NOMO-1 (cell line): ENCODE data around the gene KIF5B.
"Not testable (repeated sequence)": the region's sequence is repeated elsewhere in the genome, so short reads cannot be mapped to it uniquely, and the experiment has no call there.

ENCODE experiments used
- DNase-seq, 2 experiments: peaks; one replicate each; lab custom pipeline; 2025; ENCODE audit not compliant: unreplicated experiment in 2 of 2; lab: John Stamatoyannopoulos, UW

KIF5B gene

GRCh38 chr10:32060347-32060746, 4.1 kb upstream of the KIF5B start:
- peak in 1 of 2 experiments; percentile 8 for DNase-seq

DNA sequence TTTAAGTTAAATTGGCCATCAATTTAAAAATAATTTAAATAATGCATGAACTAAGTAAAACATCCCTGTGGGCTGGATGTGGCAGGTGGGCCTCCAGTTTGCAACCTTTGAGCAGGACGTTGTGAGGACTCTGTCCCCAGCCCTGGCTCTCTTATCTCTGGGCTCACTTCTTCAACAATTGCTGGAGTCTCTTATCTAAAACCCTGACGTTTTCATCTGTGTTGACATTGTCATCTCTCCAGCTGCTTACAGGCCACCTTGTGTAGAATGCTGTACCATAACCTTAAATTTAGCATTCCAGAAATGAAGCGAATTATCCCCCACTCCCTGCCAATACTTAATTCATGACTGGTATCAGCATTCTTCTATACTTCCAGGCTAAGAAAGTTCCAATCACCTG, 3.2 kb upstream of the KIF5B start:
- no peak for DNase-seq

DNA sequence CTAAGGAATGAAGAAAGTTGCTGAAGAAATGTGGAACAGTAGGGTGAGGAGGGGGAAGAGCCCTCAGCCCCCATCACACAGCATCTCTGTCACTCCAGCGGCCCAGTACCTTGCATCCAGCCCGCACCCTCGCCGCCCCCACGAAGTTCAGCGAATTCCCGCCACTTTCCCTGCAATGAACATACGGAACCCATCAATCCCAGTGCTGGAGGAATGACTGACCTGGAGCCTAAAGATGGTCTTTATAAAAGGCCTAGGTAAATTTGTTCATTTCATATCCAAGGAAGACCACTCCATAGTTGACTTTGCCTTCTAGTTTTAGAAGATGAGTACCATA, 779 bp upstream of the KIF5B start:
- DNase-seq: no peak

DNA sequence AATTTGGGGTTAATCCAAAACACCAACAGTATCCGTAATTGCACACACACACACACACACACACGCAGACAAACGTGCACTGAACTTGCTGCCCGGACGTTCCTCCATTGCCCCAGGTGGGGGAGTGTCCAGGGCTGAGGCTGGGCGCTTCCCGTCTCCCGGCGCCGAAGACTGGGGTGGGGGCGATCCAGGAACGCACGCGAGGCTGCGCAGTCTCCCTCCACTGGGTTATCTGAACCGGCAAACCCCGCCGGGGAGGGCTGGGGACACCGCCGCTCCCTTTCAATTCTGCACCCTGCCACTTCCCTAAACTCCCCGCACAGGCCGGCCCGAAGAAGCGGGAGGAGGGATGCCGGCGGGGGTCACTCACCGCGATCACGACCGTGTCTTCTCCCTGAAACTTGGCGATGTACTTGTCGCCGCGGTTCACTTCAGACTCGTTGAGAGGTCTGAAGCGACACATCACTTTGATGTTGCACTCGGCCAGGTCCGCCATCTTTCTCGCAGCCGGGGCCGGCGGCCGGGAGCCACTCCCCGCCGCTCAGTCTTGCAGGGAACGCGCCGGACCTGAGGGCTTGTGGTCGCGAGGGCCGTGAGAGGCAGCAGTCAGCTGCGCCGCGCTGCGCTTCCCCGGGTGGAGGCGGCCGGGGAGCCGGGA, 618 bp downstream of the KIF5B start:
- peak; percentile 58 to 69 for DNase-seq

GRCh38 chr10:32054094-32054493, 2.1 kb downstream of the KIF5B start:
- DNase-seq: peak; percentile 9 to 43

- DNase-seq: not testable (repeated sequence)
These were observed 2.8 kb downstream of the KIF5B start for GRCh38 chr10:32053392-32053791.

DNA sequence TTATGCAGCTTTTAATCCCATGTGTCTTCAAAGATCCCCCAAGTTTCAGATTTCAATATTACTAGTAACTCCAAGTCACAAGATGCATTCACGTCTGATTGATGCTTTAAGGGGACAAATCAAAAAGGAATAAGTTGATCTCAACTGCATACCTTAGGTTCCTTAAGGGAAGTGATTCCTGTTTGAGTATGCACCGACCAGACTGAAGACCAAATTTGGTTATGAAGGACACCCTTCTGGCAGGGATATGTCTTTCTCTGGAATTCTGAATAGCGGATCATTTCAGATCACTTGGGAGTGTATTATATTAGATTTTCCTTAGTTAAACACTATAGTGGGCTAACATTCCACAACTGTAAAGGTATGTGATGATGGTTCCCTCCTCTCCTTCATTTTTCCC, 4.3 kb downstream of the KIF5B start:
- DNase-seq: no peak

DNA sequence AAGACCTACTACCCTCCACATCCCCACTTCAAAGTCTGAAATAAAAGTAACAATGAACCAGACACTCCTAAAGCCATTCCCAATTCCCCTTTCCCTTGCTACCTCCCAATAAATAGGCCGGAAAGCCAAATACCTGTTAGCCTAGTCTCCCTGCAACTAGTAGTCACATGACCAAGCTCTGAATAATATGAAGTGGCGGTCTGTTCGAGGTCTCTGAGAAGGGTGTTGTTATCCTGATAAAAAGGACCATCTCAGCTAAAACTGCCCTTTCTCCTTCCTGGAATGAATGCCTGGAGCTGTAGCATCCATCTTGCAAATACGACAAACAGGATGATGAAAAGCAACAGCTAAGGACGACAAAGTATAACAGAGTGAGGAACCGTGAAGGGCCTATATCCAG, 6.0 kb downstream of the KIF5B start:
- no peak for DNase-seq

- no peak for DNase-seq
These were observed 7.1 kb downstream of the KIF5B start for GRCh38 chr10:32049113-32049512.

DNA sequence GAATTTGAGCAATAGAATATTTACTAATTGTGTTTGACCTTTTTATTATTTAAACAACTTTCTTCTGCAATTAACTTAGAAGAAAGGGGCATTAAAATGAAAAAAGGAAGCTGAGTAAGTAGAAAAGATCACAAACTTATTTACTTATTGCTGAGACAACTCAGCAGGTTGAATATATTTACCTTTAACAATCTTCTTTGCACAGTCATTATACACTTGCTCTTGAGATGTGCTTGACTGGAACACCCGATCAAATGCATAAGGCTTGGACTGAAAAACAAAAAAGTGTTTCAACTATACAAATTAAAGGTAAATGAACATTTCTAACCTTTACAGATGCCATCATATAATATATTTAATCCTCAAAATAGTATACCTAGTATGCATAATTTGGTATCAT, 7.9 kb downstream of the KIF5B start:
- no peak for DNase-seq

DNA sequence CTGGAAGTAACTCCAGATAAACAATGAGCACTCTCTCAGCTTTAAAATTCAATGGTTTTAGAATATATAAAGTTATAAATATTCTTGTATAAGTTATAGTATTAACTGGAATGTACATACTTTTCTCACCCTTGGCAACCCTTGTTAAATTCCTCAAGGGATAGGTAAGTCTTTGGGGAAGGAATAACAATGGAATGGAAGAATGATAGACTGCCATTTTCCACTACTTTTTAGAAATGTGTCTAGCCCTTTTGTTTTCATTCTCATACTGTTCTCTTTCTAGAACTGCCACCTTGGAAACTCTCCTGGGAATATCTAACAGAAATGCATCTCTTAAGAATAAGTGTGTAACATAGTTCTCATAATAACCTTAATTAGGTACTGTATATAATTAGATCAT, 8.3 kb downstream of the KIF5B start:
- no peak for DNase-seq

GRCh38 chr10:32046151-32046550, 10.1 kb downstream of the KIF5B start:
- peak in 1 of 2 experiments; percentile 32 for DNase-seq

GRCh38 chr10:32042730-32043129, 13.5 kb downstream of the KIF5B start:
- DNase-seq: not testable (repeated sequence)

DNA sequence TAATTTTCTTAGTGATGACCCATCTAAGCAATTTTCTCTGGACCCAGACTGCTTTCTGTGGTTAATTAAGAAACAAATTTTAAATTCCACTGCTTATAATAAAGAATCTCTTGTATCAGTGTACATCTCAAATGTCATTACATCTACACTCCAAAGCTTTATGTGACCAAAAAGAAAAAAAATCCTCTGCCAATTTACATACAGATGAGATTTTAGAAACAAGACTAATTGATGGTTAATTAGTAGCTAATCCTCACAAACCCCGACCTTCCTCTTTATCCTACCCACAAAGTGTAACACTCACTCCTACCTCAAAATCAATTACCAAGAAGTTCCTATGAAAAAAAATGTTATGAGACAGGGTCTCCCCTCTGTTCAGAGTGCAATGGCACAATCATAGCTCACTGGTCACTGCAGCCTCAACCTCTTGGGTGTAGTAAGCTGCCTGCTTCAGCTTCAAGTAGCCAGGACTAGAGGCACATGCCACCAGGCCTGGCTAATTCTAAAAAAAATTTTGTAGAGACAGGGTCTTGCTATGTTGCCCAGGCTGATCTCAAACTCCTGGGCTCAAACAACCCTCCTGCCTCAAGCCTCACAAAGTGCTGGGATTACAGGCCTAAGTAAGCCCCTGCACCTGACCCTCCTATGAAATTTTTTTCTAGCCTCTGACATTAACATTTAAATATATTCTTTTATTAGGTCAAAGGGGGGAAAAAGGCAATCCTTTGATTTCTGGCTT, 14.8 kb downstream of the KIF5B start:
- no peak for DNase-seq

DNA sequence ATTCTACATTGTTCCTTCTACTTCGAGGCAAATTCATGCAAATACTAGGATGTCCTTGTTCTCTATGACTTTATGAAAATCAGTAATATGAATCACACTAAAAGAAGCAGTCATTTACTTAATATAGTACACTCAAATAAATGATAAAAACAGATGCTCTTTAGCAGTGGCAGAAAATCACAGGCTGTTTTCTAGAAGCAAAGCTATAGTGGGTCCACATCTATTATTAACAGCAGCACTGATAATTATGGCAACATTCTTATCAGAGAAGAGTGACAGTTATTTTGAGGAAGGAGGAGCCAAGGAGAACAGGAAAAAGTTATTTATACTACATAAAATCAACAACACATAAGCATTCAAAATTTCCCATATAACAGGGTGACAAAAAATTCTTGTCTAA, 16.5 kb downstream of the KIF5B start:
- no peak for DNase-seq

GRCh38 chr10:32038777-32039176, 17.4 kb downstream of the KIF5B start:
- DNase-seq: no peak

GRCh38 chr10:32036922-32037321, 19.3 kb downstream of the KIF5B start:
- DNase-seq: no peak

DNA sequence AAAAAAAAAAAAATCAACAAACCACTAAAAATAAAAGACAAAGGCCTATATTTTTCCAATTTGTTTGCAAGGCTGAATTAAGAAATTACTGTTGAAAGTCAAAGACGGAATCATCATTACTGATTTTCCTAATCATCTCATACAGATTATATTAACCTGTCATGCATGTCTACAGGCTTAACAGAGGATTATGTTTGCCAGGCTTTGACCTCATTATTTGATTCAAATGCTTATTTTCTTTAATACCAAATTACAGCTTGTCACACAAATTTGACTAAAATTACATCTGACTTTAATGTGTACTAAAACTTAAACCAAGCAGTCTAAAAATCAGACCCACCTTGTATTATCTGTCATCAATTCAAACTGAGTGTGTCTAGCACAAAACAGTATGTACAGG, 21.2 kb downstream of the KIF5B start:
- no peak for DNase-seq

DNA sequence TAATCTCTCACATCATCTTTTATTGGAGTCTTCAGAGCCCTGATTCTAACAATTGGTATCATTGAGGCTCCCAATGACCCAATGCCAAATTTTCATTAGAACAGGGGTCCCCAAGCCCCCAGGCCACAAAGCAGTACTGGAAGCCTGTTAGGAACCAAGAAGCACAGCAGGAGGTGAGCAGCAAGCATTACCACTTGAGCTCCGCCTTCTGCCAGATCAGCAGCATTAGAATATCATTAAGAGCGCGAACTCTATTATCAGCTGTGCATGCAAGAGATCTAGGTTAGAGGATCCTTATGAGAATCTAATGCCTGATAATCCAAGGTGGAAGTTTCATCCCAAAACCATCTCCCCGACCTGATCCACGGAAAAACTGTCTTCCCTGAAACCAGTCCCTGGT, 23.1 kb downstream of the KIF5B start:
- no peak for DNase-seq

GRCh38 chr10:32031920-32032319, 24.3 kb downstream of the KIF5B start:
- DNase-seq: no peak

DNA sequence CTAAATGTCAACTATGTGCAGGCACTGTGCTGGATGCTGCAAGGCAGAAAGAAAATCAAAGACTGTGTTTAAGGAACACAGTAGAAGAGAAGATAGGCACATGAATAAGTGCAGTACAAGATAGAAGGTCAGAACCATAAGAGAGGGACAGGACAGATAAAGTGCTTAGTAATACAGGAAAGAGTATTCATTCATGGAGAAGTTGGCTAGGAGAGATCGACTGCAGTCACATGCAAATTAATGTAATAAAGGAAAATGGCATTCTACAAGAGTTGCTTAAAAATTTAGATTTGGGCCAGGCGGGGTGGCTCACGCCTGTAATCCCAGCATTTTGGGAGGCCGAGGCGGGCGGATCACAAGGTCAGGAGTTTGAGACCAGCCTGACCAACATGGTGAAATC, 24.8 kb downstream of the KIF5B start:
- DNase-seq: no peak

GRCh38 chr10:32028710-32029109, 27.5 kb downstream of the KIF5B start:
- DNase-seq: no peak

DNA sequence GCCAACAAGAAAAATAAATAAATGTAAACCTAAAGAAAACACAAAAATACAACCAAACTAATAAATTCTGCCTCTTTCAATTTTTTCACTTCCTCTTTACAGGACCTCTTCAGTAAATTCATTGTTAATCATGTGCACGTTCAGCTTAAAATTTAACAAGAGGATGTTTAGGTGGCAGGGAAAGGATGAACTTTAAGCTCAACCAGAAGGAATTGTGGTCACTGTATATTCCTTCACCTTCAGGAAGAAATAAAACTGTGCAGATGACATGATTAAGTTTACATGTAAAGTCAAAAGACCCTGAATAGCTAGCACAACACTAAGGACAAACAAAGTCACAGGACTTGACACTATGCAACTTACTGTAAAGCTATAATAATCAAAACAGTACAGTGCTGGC, 33.0 kb downstream of the KIF5B start:
- DNase-seq: peak in 1 of 2 experiments; percentile 41
